Sigmoid colon (tissue), 4 donors: ENCODE data around the gene CDH23.

Experiments used
- EP300 ChIP-seq, 4 donors: sonication (generic); formaldehyde crosslinking; IDR thresholded peaks; one replicate each; pipeline ENCODE4 v1.6.1; 2017; ENCODE audit warnings: antibody characterized with exemption in 4 of 4
- POLR2A ChIP-seq, 2 donors: fragments of 450-650 bp; IDR thresholded peaks; one replicate each; pipeline ENCODE4 v1.6.1; 2016; ENCODE audit warnings: antibody characterized with exemption in 2 of 2, mild to moderate bottlenecking in 2 of 2, moderate library complexity in 2 of 2
- POLR2AphosphoS5 ChIP-seq, 4 donors: sonication (generic); formaldehyde crosslinking; IDR thresholded peaks; one replicate each; pipeline ENCODE4 v1.6.1; 2017; ENCODE audit warnings: antibody characterized with exemption in 4 of 4
- TF ChIP-seq, protein P1 (sequence below), 4 experiments: fragments of 450-650 bp in 3 of 4; fragments of 200-600 bp in 1 of 4; IDR thresholded peaks; one replicate each; pipeline ENCODE4 v1.5.1; 2016 to 2019; ENCODE audit warnings: antibody characterized with exemption in 4 of 4, mild to moderate bottlenecking in 3 of 4, moderate library complexity in 2 of 4

DNA sequence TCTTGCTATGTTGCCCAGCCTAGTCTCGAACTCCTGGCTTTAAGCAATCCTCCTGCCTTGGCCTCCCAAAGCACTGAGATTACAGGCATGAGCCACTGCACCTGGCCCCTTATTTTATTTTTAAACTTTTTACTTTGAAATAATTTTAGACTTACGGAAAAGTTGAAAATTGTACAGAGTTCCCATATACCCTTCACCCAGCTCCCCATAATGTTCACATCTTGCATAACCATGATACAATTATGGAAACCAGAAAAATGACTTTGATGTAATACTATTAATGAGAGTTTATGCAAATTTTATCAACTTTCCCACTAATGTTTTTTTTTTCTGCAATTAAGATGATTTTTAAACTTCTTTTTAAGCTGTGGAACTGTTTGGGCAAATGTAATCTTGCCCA is 58.3 kb downstream of the CDH23 start:
- TF ChIP-seq POLR2A (IDR thresholded peaks at IDR 0.05) (no peak), EP300 (IDR thresholded peaks at IDR 0.05) (no peak), POLR2AphosphoS5 (IDR thresholded peaks at IDR 0.05) (no peak)
- TF ChIP-seq, protein P1, sequence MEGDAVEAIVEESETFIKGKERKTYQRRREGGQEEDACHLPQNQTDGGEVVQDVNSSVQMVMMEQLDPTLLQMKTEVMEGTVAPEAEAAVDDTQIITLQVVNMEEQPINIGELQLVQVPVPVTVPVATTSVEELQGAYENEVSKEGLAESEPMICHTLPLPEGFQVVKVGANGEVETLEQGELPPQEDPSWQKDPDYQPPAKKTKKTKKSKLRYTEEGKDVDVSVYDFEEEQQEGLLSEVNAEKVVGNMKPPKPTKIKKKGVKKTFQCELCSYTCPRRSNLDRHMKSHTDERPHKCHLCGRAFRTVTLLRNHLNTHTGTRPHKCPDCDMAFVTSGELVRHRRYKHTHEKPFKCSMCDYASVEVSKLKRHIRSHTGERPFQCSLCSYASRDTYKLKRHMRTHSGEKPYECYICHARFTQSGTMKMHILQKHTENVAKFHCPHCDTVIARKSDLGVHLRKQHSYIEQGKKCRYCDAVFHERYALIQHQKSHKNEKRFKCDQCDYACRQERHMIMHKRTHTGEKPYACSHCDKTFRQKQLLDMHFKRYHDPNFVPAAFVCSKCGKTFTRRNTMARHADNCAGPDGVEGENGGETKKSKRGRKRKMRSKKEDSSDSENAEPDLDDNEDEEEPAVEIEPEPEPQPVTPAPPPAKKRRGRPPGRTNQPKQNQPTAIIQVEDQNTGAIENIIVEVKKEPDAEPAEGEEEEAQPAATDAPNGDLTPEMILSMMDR (IDR thresholded peaks at IDR 0.05) = no peak
